ENCODE results near the gene SLC44A2. TPM values are rescaled to one million over a fixed set of nuclear protein-coding genes. Genes with fewer than 3 reads are reported as not detected.

Gene SLC44A2
- total and polyA plus RNA-seq, 2 of the 13 experiments (the other 11 are each of a cell fraction or from before 2014, with no cell fraction given): 2.4 to 5.6 TPM

DNA sequence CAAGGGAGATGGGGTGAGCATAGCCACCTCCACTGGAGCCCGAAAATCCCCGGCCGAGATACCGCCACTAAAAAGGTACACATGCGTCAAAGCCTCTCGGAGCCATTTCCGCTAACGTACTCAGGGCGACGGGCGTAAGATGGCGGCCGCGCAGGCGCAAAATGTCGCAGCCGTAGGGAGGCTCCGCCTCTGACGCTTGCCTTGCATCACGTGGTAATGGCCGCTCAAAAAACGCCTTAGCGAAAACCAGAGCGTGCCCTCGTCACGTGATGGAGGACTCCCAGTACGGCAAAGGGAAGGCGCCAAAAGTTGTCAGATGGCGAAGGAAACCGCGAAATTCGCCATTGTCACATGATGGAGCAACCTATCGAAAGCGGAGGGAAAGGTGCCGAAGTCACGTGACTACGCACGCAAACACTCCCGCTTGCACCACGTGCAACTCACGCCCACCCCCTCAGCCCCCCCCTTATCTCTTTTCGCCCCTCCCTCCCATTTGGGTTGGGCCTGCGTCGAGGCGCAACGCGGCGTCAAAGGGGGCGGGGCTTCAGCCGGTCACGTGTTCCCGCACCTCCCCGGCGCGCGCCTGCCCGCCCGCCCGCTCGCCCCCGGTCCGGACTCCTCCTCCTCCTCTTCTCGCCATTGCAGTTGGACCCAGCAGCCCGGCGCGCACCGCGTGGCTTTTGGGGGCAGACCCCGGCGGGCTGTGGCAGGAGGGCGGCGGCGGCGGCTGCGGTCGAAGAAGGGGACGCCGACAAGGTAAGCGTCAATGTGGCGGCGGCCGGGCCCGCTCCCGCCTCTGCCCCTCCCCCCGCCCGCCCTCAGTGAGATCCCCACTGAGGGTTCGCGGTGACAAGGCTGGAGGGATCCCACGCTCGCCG is 28.6 kb downstream of the SLC44A2 start, which contains the start of gene ILF3 (continued):
- TF ChIP-seq, protein P1, sequence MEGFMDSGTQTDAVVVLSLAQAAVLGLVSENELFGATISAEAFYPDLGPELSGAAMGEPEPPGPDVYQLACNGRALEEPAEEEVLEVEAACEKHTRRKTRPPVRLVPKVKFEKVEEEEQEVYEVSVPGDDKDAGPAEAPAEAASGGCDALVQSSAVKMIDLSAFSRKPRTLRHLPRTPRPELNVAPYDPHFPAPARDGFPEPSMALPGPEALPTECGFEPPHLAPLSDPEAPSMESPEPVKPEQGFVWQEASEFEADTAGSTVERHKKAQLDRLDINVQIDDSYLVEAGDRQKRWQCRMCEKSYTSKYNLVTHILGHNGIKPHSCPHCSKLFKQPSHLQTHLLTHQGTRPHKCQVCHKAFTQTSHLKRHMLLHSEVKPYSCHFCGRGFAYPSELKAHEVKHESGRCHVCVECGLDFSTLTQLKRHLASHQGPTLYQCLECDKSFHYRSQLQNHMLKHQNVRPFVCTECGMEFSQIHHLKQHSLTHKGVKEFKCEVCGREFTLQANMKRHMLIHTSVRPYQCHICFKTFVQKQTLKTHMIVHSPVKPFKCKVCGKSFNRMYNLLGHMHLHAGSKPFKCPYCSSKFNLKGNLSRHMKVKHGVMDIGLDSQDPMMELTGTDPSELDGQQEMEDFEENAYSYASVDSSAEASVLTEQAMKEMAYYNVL (CRISPR knock-in tag; IDR thresholded peaks at IDR 0.05; ENCODE audit: borderline replicate concordance): 0 out of 2 replicates have a peak, but pooled peaks have one; percentile 14
- TF ChIP-seq FOXJ3 (CRISPR knock-in tag; IDR thresholded peaks at IDR 0.05; ENCODE audit: borderline replicate concordance) (peak; percentile 8; the same call in 1 of the 2 replicates), RAD21 (CRISPR knock-in tag; IDR thresholded peaks at IDR 0.05) (0 out of 2 replicates have a peak, but pooled peaks have one; percentile 9), BCL6 (CRISPR knock-in tag; IDR thresholded peaks at IDR 0.05) (peak; percentile 19; the same call in 1 of the 2 replicates), ZNF678 (CRISPR knock-in tag; IDR thresholded peaks at IDR 0.05) (no peak), MAX (IDR thresholded peaks at IDR 0.05) (peak; percentile 97), THAP11 (CRISPR knock-in tag; IDR thresholded peaks at IDR 0.05) (peak; percentile 97), TBX2 (CRISPR knock-in tag; IDR thresholded peaks at IDR 0.05; ENCODE audit: borderline replicate concordance) (peak; percentile 98), ZNF101 (CRISPR knock-in tag; IDR thresholded peaks at IDR 0.05; ENCODE audit: borderline replicate concordance, low read depth) (no peak)
- TF ChIP-seq, protein P2, sequence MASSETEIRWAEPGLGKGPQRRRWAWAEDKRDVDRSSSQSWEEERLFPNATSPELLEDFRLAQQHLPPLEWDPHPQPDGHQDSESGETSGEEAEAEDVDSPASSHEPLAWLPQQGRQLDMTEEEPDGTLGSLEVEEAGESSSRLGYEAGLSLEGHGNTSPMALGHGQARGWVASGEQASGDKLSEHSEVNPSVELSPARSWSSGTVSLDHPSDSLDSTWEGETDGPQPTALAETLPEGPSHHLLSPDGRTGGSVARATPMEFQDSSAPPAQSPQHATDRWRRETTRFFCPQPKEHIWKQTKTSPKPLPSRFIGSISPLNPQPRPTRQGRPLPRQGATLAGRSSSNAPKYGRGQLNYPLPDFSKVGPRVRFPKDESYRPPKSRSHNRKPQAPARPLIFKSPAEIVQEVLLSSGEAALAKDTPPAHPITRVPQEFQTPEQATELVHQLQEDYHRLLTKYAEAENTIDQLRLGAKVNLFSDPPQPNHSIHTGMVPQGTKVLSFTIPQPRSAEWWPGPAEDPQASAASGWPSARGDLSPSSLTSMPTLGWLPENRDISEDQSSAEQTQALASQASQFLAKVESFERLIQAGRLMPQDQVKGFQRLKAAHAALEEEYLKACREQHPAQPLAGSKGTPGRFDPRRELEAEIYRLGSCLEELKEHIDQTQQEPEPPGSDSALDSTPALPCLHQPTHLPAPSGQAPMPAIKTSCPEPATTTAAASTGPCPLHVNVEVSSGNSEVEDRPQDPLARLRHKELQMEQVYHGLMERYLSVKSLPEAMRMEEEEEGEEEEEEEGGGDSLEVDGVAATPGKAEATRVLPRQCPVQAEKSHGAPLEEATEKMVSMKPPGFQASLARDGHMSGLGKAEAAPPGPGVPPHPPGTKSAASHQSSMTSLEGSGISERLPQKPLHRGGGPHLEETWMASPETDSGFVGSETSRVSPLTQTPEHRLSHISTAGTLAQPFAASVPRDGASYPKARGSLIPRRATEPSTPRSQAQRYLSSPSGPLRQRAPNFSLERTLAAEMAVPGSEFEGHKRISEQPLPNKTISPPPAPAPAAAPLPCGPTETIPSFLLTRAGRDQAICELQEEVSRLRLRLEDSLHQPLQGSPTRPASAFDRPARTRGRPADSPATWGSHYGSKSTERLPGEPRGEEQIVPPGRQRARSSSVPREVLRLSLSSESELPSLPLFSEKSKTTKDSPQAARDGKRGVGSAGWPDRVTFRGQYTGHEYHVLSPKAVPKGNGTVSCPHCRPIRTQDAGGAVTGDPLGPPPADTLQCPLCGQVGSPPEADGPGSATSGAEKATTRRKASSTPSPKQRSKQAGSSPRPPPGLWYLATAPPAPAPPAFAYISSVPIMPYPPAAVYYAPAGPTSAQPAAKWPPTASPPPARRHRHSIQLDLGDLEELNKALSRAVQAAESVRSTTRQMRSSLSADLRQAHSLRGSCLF (CRISPR knock-in tag; IDR thresholded peaks at IDR 0.05; ENCODE audit: borderline replicate concordance): no peak
- TF ChIP-seq, protein P3, sequence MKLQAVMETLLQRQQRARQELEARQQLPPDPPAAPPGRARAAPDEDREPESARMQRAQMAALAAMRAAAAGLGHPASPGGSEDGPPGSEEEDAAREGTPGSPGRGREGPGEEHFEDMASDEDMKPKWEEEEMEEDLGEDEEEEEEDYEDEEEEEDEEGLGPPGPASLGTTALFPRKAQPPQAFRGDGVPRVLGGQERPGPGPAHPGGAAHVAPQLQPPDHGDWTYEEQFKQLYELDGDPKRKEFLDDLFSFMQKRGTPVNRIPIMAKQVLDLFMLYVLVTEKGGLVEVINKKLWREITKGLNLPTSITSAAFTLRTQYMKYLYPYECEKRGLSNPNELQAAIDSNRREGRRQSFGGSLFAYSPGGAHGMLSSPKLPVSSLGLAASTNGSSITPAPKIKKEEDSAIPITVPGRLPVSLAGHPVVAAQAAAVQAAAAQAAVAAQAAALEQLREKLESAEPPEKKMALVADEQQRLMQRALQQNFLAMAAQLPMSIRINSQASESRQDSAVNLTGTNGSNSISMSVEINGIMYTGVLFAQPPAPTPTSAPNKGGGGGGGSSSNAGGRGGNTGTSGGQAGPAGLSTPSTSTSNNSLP (IDR thresholded peaks at IDR 0.05; ENCODE audit: low read depth, low read length): no peak; the same call in 1 of the 2 replicates
- TF ChIP-seq, protein P4, sequence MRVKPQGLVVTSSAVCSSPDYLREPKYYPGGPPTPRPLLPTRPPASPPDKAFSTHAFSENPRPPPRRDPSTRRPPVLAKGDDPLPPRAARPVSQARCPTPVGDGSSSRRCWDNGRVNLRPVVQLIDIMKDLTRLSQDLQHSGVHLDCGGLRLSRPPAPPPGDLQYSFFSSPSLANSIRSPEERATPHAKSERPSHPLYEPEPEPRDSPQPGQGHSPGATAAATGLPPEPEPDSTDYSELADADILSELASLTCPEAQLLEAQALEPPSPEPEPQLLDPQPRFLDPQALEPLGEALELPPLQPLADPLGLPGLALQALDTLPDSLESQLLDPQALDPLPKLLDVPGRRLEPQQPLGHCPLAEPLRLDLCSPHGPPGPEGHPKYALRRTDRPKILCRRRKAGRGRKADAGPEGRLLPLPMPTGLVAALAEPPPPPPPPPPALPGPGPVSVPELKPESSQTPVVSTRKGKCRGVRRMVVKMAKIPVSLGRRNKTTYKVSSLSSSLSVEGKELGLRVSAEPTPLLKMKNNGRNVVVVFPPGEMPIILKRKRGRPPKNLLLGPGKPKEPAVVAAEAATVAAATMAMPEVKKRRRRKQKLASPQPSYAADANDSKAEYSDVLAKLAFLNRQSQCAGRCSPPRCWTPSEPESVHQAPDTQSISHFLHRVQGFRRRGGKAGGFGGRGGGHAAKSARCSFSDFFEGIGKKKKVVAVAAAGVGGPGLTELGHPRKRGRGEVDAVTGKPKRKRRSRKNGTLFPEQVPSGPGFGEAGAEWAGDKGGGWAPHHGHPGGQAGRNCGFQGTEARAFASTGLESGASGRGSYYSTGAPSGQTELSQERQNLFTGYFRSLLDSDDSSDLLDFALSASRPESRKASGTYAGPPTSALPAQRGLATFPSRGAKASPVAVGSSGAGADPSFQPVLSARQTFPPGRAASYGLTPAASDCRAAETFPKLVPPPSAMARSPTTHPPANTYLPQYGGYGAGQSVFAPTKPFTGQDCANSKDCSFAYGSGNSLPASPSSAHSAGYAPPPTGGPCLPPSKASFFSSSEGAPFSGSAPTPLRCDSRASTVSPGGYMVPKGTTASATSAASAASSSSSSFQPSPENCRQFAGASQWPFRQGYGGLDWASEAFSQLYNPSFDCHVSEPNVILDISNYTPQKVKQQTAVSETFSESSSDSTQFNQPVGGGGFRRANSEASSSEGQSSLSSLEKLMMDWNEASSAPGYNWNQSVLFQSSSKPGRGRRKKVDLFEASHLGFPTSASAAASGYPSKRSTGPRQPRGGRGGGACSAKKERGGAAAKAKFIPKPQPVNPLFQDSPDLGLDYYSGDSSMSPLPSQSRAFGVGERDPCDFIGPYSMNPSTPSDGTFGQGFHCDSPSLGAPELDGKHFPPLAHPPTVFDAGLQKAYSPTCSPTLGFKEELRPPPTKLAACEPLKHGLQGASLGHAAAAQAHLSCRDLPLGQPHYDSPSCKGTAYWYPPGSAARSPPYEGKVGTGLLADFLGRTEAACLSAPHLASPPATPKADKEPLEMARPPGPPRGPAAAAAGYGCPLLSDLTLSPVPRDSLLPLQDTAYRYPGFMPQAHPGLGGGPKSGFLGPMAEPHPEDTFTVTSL (CRISPR knock-in tag; IDR thresholded peaks at IDR 0.05; ENCODE audit: borderline replicate concordance): peak; percentile 47

All from HepG2 (cell line).